PC-3 (cell line): ENCODE measurements around the gene MMS19.
"Not testable (repeated sequence)": the region's sequence is repeated elsewhere in the genome, so short reads cannot be mapped to it uniquely, and the experiment has no call there.

Experiments used
- CTCF ChIP-seq: fragments of 300-600 bp; sonication (generic); conservative IDR thresholded peaks from 2 replicates; pipeline ENCODE4 v1.5.1; 2017; ENCODE audit warnings: antibody characterized with exemption, low read depth, mild to moderate bottlenecking, low read length
- EZH2 ChIP-seq: fragments of 300-600 bp; sonication (generic); IDR thresholded peaks from one replicate; pipeline ENCODE4 v1.6.1; 2017; ENCODE audit warnings: antibody characterized with exemption, mild to moderate bottlenecking, low read length; ENCODE audit not compliant: unreplicated experiment

GRCh38 chr10:97468781-97469180 is 29.4 kb downstream of the MMS19 start:
- not testable (repeated sequence) for TF ChIP-seq CTCF, EZH2
